ENCODE measurements around the gene LZTS2.

DNA sequence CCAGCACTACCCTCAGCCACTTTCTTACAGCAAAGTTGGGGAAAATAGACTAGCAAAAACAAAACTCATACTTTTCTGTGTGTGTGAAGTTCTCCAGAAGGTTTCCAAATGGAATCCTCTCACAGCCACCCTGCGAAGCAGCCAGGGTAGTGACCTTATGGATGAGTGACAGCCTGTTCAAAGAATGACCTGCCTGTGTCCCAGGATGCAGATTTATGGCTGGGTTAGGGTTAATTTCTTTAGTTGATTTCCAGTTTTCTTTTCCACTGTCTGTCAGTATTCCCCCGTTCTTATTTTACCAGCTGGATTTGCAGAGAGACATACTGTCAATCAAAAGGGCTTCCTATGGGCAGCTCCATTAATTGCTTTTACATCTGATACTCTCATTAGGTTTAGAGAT, 32.7 kb upstream of the LZTS2 start:
- TF ChIP-seq, protein P1, sequence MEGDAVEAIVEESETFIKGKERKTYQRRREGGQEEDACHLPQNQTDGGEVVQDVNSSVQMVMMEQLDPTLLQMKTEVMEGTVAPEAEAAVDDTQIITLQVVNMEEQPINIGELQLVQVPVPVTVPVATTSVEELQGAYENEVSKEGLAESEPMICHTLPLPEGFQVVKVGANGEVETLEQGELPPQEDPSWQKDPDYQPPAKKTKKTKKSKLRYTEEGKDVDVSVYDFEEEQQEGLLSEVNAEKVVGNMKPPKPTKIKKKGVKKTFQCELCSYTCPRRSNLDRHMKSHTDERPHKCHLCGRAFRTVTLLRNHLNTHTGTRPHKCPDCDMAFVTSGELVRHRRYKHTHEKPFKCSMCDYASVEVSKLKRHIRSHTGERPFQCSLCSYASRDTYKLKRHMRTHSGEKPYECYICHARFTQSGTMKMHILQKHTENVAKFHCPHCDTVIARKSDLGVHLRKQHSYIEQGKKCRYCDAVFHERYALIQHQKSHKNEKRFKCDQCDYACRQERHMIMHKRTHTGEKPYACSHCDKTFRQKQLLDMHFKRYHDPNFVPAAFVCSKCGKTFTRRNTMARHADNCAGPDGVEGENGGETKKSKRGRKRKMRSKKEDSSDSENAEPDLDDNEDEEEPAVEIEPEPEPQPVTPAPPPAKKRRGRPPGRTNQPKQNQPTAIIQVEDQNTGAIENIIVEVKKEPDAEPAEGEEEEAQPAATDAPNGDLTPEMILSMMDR (IDR thresholded peaks at IDR 0.05): no peak
- TF ChIP-seq POLR2A (IDR thresholded peaks at IDR 0.05): no peak

Measured in tibial nerve (tissue), 3 donors.